ENCODE measurements around the gene BNC1.
A peak's percentile ranks its signal among the peaks of the same experiment; 100 is the strongest.
"Not testable (repeated sequence)": the region's sequence is repeated elsewhere in the genome, so short reads cannot be mapped to it uniquely, and the experiment has no call there.

BNC1 gene

GRCh38 chr15:83268147-83268546 is 16.3 kb downstream of the BNC1 start:
- DNase-seq = no peak
- in situ Hi-C loops (cut with HindIII; ENCODE audit: low pct_ligation_motif_present, low pct_unique_long_range_greater_than_20kb, low sequenced_read_pairs) = no loop called here

- no peak for DNase-seq
- in situ Hi-C loops (cut with HindIII; ENCODE audit: low pct_ligation_motif_present, low pct_unique_long_range_greater_than_20kb, low sequenced_read_pairs) = no loop called here
Observed at GRCh38 chr15:83262594-83263315, 21.7 kb downstream of the BNC1 start.

GRCh38 chr15:83262181-83262580 is 22.3 kb downstream of the BNC1 start:
- DNase-seq; in situ Hi-C loops (cut with HindIII; ENCODE audit: low pct_ligation_motif_present, low pct_unique_long_range_greater_than_20kb, low sequenced_read_pairs): not testable (repeated sequence)

GRCh38 chr15:83250781-83251180 is 33.7 kb downstream of the BNC1 start:
- in situ Hi-C loops (cut with HindIII; ENCODE audit: low pct_ligation_motif_present, low pct_unique_long_range_greater_than_20kb, low sequenced_read_pairs) = no loop called here
- no peak for DNase-seq

- in situ Hi-C loops (cut with HindIII; ENCODE audit: low pct_ligation_motif_present, low pct_unique_long_range_greater_than_20kb, low sequenced_read_pairs) = no loop called here
- DNase-seq = no peak
Observed at GRCh38 chr15:83249030-83249343, 35.5 kb downstream of the BNC1 start.

GRCh38 chr15:83248151-83249029 is 36.1 kb downstream of the BNC1 start:
- peak; percentile 69 for DNase-seq
- in situ Hi-C loops (cut with HindIII; ENCODE audit: low pct_ligation_motif_present, low pct_unique_long_range_greater_than_20kb, low sequenced_read_pairs) = no loop called here

GRCh38 chr15:83243634-83244033 is 40.8 kb downstream of the BNC1 start:
- DNase-seq = peak; percentile 82
- in situ Hi-C loops (cut with HindIII; ENCODE audit: low pct_ligation_motif_present, low pct_unique_long_range_greater_than_20kb, low sequenced_read_pairs) = no loop called here

GRCh38 chr15:83230242-83230641 is 54.2 kb downstream of the BNC1 start:
- in situ Hi-C loops (cut with HindIII; ENCODE audit: low pct_ligation_motif_present, low pct_unique_long_range_greater_than_20kb, low sequenced_read_pairs) = no loop called here
- DNase-seq = no peak

GRCh38 chr15:83225449-83225848 is 59.0 kb downstream of the BNC1 start:
- in situ Hi-C loops (cut with HindIII; ENCODE audit: low pct_ligation_motif_present, low pct_unique_long_range_greater_than_20kb, low sequenced_read_pairs) = no loop called here
- no peak for DNase-seq

- DNase-seq; in situ Hi-C loops (cut with HindIII; ENCODE audit: low pct_ligation_motif_present, low pct_unique_long_range_greater_than_20kb, low sequenced_read_pairs): not testable (repeated sequence)
Observed at GRCh38 chr15:83221781-83222180, 62.7 kb downstream of the BNC1 start.

- in situ Hi-C loops (cut with HindIII; ENCODE audit: low pct_ligation_motif_present, low pct_unique_long_range_greater_than_20kb, low sequenced_read_pairs) = no loop called here
- no peak for DNase-seq
Observed at GRCh38 chr15:83219026-83219425, 65.4 kb downstream of the BNC1 start.

- in situ Hi-C loops (cut with HindIII; ENCODE audit: low pct_ligation_motif_present, low pct_unique_long_range_greater_than_20kb, low sequenced_read_pairs) = no loop called here
- no peak for DNase-seq
Observed at GRCh38 chr15:83215306-83215705, 69.2 kb downstream of the BNC1 start.

GRCh38 chr15:83210619-83211018 is 73.8 kb downstream of the BNC1 start:
- no peak for DNase-seq
- in situ Hi-C loops (cut with HindIII; ENCODE audit: low pct_ligation_motif_present, low pct_unique_long_range_greater_than_20kb, low sequenced_read_pairs) = no loop called here

- in situ Hi-C loops (cut with HindIII; ENCODE audit: low pct_ligation_motif_present, low pct_unique_long_range_greater_than_20kb, low sequenced_read_pairs) = no loop called here
- no peak for DNase-seq
Observed at GRCh38 chr15:83209333-83209732, 75.1 kb downstream of the BNC1 start.

GRCh38 chr15:83208367-83208661 is 76.2 kb downstream of the BNC1 start:
- in situ Hi-C loops (cut with HindIII; ENCODE audit: low pct_ligation_motif_present, low pct_unique_long_range_greater_than_20kb, low sequenced_read_pairs) = no loop called here
- DNase-seq = peak; percentile 24

- in situ Hi-C loops (cut with HindIII; ENCODE audit: low pct_ligation_motif_present, low pct_unique_long_range_greater_than_20kb, low sequenced_read_pairs) = no loop called here
- DNase-seq = peak; percentile 68
Observed at GRCh38 chr15:83207660-83208366, 76.7 kb downstream of the BNC1 start, which contains the start of gene HDGFL3. TSS of gene HDGFL3 (minus strand) at chr15:83207823. CDS start at chr15:83207414, 409 bp downstream.

- DNase-seq = peak; percentile 27
- in situ Hi-C loops (cut with HindIII; ENCODE audit: low pct_ligation_motif_present, low pct_unique_long_range_greater_than_20kb, low sequenced_read_pairs) = no loop called here
Observed at GRCh38 chr15:83207009-83207659, 77.3 kb downstream of the BNC1 start.

- peak; percentile 27 for DNase-seq
- in situ Hi-C loops (cut with HindIII; ENCODE audit: low pct_ligation_motif_present, low pct_unique_long_range_greater_than_20kb, low sequenced_read_pairs) = no loop called here
Observed at GRCh38 chr15:83206526-83207008, 77.9 kb downstream of the BNC1 start.
